HEK293T (cell line): ENCODE results near the gene ZNF358.

Experiments used
- BHLHE40 ChIP-seq: fragments of 450-650 bp; IDR thresholded peaks from 2 replicates; pipeline ENCODE4 v1.6.1; 2016; ENCODE audit warnings: mild to moderate bottlenecking, moderate library complexity, borderline replicate concordance
- CTBP1 ChIP-seq: fragments of 450-650 bp; IDR thresholded peaks from 2 replicates; pipeline ENCODE4 v1.6.1; 2016; ENCODE audit warnings: borderline replicate concordance
- FOXA1 ChIP-seq: fragments of 450-650 bp; IDR thresholded peaks from 2 replicates; pipeline ENCODE4 v1.6.1; 2016; ENCODE audit warnings: mild to moderate bottlenecking
- PKNOX1 ChIP-seq: fragments of 450-650 bp; IDR thresholded peaks from 2 replicates; pipeline ENCODE4 v1.6.1; 2016
- SP1 ChIP-seq: fragments of 450-650 bp; IDR thresholded peaks from 2 replicates; pipeline ENCODE4 v1.6.1; 2017
- TARDBP ChIP-seq: fragments of 450-650 bp; IDR thresholded peaks from 2 replicates; pipeline ENCODE4 v1.6.1; 2016

GRCh38 chr19:7550987-7551761 lies 35.3 kb downstream of the ZNF358 start:
- TF ChIP-seq PKNOX1: no peak
- TF ChIP-seq FOXA1: no peak
- TF ChIP-seq SP1: peak; percentile 76; the same call in 1 of the 2 replicates
- TF ChIP-seq CTBP1: no peak
- no peak for TF ChIP-seq BHLHE40
- TF ChIP-seq TARDBP: no peak
